ENCODE results near the gene XIRP1. TPM values are rescaled to one million over a fixed set of nuclear protein-coding genes. Genes with fewer than 3 reads are reported as not detected.

XIRP1 gene
- total RNA-seq, 1 experiment from 2014 or later = not detected

DNA sequence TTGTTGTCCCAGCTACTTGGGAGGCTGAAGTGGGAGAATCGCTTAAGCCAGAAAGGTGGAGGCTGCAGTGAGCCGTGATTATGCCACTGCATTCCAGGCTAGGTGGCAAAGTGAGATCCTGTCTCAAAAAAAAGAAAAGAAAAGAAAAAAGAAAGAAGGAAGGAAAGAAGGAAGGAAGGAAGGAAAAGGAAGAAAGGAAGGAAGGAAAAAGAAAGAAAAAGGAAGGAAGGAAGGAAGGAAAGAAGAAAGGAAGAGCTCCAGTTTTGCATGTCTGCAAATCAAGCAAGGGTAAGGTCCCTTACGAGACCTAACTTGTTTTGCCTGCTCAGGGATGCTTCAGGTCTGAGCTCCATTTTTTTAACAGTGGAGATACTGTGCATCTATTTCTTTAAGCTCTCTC lies 3.6 kb upstream of the XIRP1 start:
- Histone ChIP-seq H3K4me3 (ENCODE audit: low read depth in 2 of 2, low read length in 2 of 2) (no peak overlapping the region), H3K4me1 (ENCODE audit: control insufficient read depth, insufficient read depth, low read length) (no peaks in the 10 kb centered on the region), H3K27me3 (ENCODE audit: control insufficient read depth, insufficient read depth, low read length) (no peaks in the 10 kb centered on the region), H3K9me3 (ENCODE audit: control insufficient read depth, insufficient read depth, low read depth, low read length) (no peaks in the 10 kb centered on the region), H3K36me3 (ENCODE audit: control insufficient read depth, insufficient read depth, low read length) (no peaks in the 10 kb centered on the region), H3K27ac (ENCODE audit: low read length) (no peak overlapping the region)
- no TSS peak for BruUV-seq (replicated peaks)
- ATAC-seq = no peak
- POLR2A ChIA-PET = no interaction called here
- no peak for DNase-seq (ENCODE audit: low read depth, low spot score)
- in situ Hi-C loops (cut with HindIII; ENCODE audit: low pct_unique_long_range_greater_than_20kb, low sequenced_read_pairs) (no loop called here), intact Hi-C loops (cut with micrococcal nuclease; ENCODE audit: unreplicated experiment) (loop anchor here (10.0 kb wide), 1 partner anchor 179 kb away; no protein-coding TSS in a partner anchor)
- no peak for TF ChIP-seq CTCF (IDR thresholded peaks at IDR 0.05)
- no peak for TF ChIP-seq SIN3A (IDR thresholded peaks at IDR 0.05; ENCODE audit: borderline replicate concordance, insufficient read depth, low read depth, low read length)
- no peak for TF ChIP-seq REST (IDR thresholded peaks at IDR 0.05; ENCODE audit: insufficient read depth in 1 of 2, low read depth in 2 of 2, low read length in 1 of 2)
- no peak for TF ChIP-seq TCF7L2 (IDR thresholded peaks at IDR 0.05; ENCODE audit: low read depth, low read length)
- CTCF ChIA-PET = interaction anchor here (0.7 kb wide), 1 partner anchor 21 kb away, joined by 3 read pairs; no protein-coding TSS in a partner anchor

- H3K9me3 ChIP-seq (ENCODE audit: control insufficient read depth, insufficient read depth, low read depth, low read length) = no peaks in the 10 kb centered on the region
- intact Hi-C loops (cut with micrococcal nuclease; ENCODE audit: unreplicated experiment) = loop anchor here (10.0 kb wide), 1 partner anchor 181 kb away; no protein-coding TSS in a partner anchor
- no peak for DNase-seq (ENCODE audit: low read depth, low spot score)
- no peaks in the 10 kb centered on the region for H3K36me3 ChIP-seq (ENCODE audit: control insufficient read depth, insufficient read depth, low read length)
- no TSS peak for BruUV-seq (replicated peaks)
- no peak overlapping the region for H3K27ac ChIP-seq (ENCODE audit: low read length)
- CTCF ChIA-PET = interaction anchor here (0.6 to 2.5 kb wide), 3 partner anchors 61 to 120 kb away, joined by 3 to 10 read pairs (median 5); no protein-coding TSS in a partner anchor
- TF ChIP-seq TCF7L2 (IDR thresholded peaks at IDR 0.05; ENCODE audit: low read depth, low read length) = no peak
- TF ChIP-seq CTCF (IDR thresholded peaks at IDR 0.05) = no peak
- TF ChIP-seq REST (IDR thresholded peaks at IDR 0.05; ENCODE audit: insufficient read depth in 1 of 2, low read depth in 2 of 2, low read length in 1 of 2) = no peak
- TF ChIP-seq POLR2AphosphoS5 (IDR thresholded peaks at IDR 0.05; ENCODE audit: low read depth, low read length) = no peak
- no peak for TF ChIP-seq SIN3A (IDR thresholded peaks at IDR 0.05; ENCODE audit: borderline replicate concordance, insufficient read depth, low read depth, low read length)
- no peak for ATAC-seq
- in situ Hi-C loops (cut with HindIII; ENCODE audit: low pct_unique_long_range_greater_than_20kb, low sequenced_read_pairs) = no loop called here
- no peak overlapping the region for H3K4me3 ChIP-seq (ENCODE audit: low read depth in 2 of 2, low read length in 2 of 2)
- no peaks in the 10 kb centered on the region for H3K4me1 ChIP-seq (ENCODE audit: control insufficient read depth, insufficient read depth, low read length)
- POLR2A ChIA-PET = no interaction called here
- no peaks in the 10 kb centered on the region for H3K27me3 ChIP-seq (ENCODE audit: control insufficient read depth, insufficient read depth, low read length)
Measured at GRCh38 chr3:39193391-39193790, 996 bp upstream of the XIRP1 start.

All from Panc1 (cell line).